GM19099 (cell line): ENCODE data around the gene MFSD12.

ENCODE experiments used
- POLR2A ChIP-seq: IDR thresholded peaks from 3 replicates; pipeline ENCODE4 v1.6.1; 2011; ENCODE audit warnings: low read depth; ENCODE audit not compliant: insufficient read length; ENCODE audit errors: extremely low read depth

Gene MFSD12

GRCh38 chr19:3537438-3538240, 19.7 kb downstream of the MFSD12 start:
- TF ChIP-seq POLR2A, result no peak

DNA sequence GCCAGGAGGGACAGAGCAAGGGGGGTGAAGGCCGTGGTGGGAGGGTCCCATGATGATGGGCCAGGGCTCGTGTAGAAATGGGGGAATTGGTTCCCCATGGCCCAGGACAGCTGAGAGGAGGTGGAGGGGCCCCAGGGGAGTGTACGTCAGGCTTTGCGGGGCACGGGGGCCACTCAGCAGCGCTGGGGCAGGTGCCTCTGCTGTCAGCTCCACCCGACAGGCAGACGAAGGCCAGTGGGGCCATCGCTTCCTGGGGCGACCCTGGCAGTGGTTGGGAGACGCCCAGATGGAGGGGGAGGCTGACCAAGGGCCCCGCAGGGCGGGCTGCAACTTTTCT, 20.3 kb downstream of the MFSD12 start:
- no peak for TF ChIP-seq POLR2A

- no peak for TF ChIP-seq POLR2A
Measured at GRCh38 chr19:3536429-3537100, 20.8 kb downstream of the MFSD12 start.

- TF ChIP-seq POLR2A, result no peak
Measured at GRCh38 chr19:3535981-3536380, 21.4 kb downstream of the MFSD12 start.

DNA sequence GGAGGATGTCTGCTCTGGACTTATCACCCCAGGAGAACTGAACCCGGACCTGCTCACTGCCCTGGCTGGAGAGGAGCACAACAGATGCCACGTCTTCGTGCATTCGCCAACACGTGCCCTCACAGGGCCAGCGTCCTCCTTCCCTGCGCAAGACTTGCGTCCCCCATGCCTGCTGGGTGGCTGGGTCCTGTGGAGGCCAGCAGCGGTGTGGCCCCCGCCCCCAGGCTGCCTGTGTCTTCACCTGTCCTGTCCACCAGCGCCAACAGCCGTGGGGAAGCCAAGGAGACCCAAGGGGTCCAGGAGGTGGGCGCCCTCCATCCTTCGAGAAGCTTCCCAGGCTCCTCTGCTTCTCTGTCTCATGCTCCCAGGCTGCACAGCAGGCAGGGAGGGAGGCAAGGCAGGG, 21.8 kb downstream of the MFSD12 start:
- TF ChIP-seq POLR2A, result no peak

DNA sequence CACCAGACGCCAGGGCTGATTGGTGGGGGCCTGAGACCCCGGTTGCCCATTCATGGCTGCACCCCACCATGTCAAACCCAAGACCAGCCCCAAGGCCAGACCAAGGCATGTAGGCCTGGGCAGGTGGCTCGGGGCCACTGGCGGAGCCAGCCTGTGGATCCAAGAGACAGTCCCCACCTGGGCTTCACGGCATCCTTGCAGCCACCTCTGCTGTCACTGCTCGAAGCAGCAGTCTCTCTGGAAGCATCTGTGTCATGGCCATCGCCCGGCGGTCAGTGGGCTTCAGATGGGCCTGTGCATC, 22.2 kb downstream of the MFSD12 start:
- no peak for TF ChIP-seq POLR2A

- TF ChIP-seq POLR2A, result no peak
Measured at GRCh38 chr19:3534375-3535234, 22.8 kb downstream of the MFSD12 start.

DNA sequence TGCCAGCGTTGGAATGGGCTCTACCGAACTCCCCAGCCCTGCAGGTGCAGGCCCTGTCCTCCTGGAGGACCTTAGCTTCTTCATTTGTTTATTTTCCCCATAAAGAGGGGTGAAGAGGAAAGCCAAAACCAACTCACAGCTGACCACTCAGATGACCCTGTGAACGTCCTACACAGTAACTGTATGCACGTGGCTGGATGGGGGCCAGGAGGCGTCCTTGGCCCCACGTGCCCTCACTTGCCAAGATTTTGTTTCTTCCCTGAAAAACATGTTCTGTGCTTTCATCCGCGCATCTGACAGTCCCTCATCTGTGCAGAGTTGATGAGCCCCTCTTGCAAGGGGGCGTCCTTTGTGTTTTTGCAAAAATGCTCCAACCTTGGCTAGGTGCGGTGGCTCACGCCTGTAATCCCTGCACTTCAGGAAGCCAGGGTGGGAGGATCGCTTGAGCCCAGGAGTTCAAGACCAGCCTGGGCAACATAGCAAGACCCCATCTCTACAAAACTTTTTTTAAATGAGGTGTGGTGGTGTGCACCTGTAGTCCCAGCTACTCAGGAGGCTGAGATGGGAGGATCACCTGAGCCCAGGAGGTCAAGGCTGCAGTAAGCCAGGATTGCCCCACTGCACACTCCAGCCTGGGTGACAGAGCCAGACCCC, 23.7 kb downstream of the MFSD12 start:
- TF ChIP-seq POLR2A, result no peak

DNA sequence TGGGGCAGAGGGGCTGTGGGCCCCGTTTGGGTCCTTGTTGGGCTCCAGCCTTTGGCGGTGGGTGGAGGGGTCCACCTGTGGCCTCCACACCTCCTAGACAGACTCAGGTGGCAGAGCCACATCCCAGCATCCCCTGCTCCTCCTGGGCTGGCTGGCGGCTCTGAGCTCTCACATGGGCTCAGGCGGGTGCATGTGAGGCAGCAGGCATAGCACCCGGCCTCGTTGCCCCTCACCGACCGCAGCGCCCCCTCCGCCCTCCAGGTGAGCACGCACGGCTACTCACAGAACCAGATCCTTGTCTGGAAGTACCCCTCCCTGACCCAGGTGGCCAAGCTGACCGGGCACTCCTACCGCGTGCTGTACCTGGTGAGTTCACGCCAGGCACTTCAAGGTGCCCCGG, 24.4 kb downstream of the MFSD12 start:
- TF ChIP-seq POLR2A, result no peak

DNA sequence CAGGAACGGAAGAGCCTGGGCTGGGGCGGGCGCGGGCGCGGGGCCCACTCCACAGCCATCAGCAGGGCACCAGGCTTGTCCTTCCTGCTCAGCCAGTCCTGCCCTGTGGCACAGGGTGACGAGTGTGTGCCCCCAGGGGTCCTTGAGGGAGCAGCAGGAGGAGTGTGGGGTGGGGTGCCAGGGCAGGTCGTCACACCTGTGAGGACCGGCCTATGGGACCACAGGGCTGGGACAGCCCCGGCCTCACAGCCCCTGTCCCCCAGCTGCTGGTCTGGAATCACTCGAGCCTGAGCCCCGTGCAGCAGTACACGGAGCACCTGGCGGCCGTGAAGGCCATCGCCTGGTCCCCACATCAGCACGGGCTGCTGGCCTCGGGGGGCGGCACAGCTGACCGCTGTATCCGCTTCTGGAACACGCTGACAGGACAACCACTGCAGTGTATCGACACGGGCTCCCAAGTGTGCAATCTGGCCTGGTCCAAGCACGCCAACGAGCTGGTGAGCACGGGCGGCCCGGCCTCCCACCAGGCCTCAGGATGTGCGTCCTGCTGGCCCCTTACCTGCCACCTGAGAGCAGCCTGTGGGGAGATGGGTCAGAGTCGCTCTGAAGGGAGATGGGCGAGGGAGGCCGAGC, 25.1 kb downstream of the MFSD12 start:
- no peak for TF ChIP-seq POLR2A

GRCh38 chr19:3531716-3532115, 25.7 kb downstream of the MFSD12 start:
- TF ChIP-seq POLR2A, result no peak

GRCh38 chr19:3530389-3530788, 27.0 kb downstream of the MFSD12 start:
- no peak for TF ChIP-seq POLR2A

DNA sequence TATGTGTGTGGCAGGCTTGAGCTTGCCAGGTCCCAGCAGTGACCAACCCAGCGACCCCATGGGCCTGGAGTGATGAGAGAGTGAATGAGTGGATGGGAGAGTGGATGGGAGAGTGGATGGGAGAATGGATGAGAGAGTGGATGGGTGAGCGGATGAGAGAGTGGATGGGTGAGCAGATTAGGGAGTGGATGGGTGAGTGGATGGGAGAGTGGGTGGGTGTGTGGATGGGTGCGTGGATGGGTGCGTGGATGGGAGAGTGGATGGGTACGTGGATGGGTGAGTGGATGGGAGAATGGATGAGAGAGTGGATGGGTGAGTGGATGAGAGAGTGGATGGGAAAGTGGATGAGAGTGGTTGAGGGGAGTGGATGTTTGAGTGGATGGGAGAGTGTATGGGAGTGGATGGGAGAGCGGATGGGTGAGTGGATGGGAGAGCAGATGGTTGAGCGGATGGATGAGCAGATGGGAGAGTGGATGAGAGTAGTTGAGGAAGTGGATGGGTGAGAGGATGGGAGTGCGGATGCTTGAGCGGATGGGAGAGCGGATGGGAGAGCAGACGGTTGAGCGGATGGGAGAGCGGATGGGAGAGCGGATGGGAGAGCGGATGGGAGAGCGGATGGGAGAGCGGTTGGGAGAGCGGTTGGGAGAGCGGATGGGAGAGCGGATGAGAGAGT, 28.7 kb downstream of the MFSD12 start:
- no peak for TF ChIP-seq POLR2A

- no peak for TF ChIP-seq POLR2A
Measured at GRCh38 chr19:3528080-3528479, 29.3 kb downstream of the MFSD12 start.
